A549 (cell line): ENCODE data around the gene AKR7A2. TPM values are rescaled to one million over a fixed set of nuclear protein-coding genes. Genes with fewer than 3 reads are reported as not detected.

Source experiments
- ATAC-seq, 2 experiments: fragments of 200-7000 bp in 1 of 2; fragments of >200 bp in 1 of 2; cut with Nextera tagmentation in 1 of 2; cut with Tn5 transposase in 1 of 2; 3 replicates each; pipeline versions ENCODE4 v1.8.0 to v1.9.1; 2018 to 2020; ENCODE audit warnings: mild to moderate bottlenecking in 1 of 2, moderate library complexity in 1 of 2
- CTCF ChIA-PET: fragments of 300-600 bp; sonication (Branson Sonifier 250); formaldehyde crosslinking; extraction: SDS; loops from one replicate; lab custom pipeline; 2021; ENCODE audit warnings: antibody characterized with exemption, inconsistent platforms; lab: Yijun Ruan, JAX
- POLR2A ChIA-PET: fragments of 350-600 bp; formaldehyde crosslinking; extraction: SDS; loops from one replicate; lab custom pipeline; 2021; ENCODE audit warnings: antibody characterized with exemption, inconsistent platforms; lab: Yijun Ruan, JAX
- DNase-seq, 2 experiments: peaks; one replicate each; pipeline versions ENCODE4 v3.0.0 to v3.0.0-alpha.2; 2011 to 2016; ENCODE audit warnings: low read depth in 1 of 2, low spot score in 1 of 2
- FAIRE-seq: peaks from 2 replicates; lab custom pipeline; 2011; peaks lifted over from hg19 to GRCh38; lab: Jason Lieb, UNC
- H3K27ac ChIP-seq, 2 experiments: fragments of >200 bp; sonication (Bioruptor Twin); formaldehyde crosslinking; 3 replicates each; pipeline ENCODE4 v1.5.1; 2016 to 2017
- H3K4me1 ChIP-seq: fragments of >200 bp; sonication (Bioruptor Twin); formaldehyde crosslinking; 3 replicates; pipeline ENCODE4 v1.6.1; 2016
- H3K4me2 ChIP-seq: fragments of >200 bp; sonication (Bioruptor Twin); formaldehyde crosslinking; 3 replicates; pipeline ENCODE4 v1.6.1; 2016
- H3K4me3 ChIP-seq: fragments of >200 bp; sonication (Bioruptor Twin); formaldehyde crosslinking; 3 replicates; pipeline ENCODE4 v1.5.1; 2016
- H3K9me3 ChIP-seq: fragments of >200 bp; sonication (Bioruptor Twin); formaldehyde crosslinking; 3 replicates; pipeline ENCODE4 v1.6.1; 2016
- BHLHE40 ChIP-seq: IDR thresholded peaks from 2 replicates; pipeline ENCODE4 v1.6.1; 2012; ENCODE audit warnings: low read depth, low read length, inconsistent platforms
- CBX2 ChIP-seq: fragments of 200-600 bp; sonication (generic); IDR thresholded peaks from 2 replicates; pipeline ENCODE4 v1.6.1; 2016; ENCODE audit warnings: low read depth, mild to moderate bottlenecking, borderline replicate concordance
- CBX8 ChIP-seq: fragments of 200-600 bp; sonication (generic); IDR thresholded peaks from 2 replicates; pipeline ENCODE4 v1.6.1; 2016
- CHD2 ChIP-seq: fragments of 150-350 bp; IDR thresholded peaks from 2 replicates; pipeline ENCODE4 v1.6.1; 2014; ENCODE audit warnings: low read length; ENCODE audit not compliant: partially characterized antibody
- CHD4 ChIP-seq: fragments of 200-600 bp; sonication (generic); IDR thresholded peaks from 2 replicates; pipeline ENCODE4 v1.6.1; 2016; ENCODE audit warnings: antibody characterized with exemption, mild to moderate bottlenecking, borderline replicate concordance
- EHF ChIP-seq: fragments of 250-450 bp; sonication (Bioruptor Pico); IDR thresholded peaks from 2 replicates; pipeline ENCODE4 v1.5.0; 2020; ENCODE audit warnings: mild to moderate bottlenecking
- EHMT2 ChIP-seq: fragments of 200-600 bp; sonication (generic); IDR thresholded peaks from 2 replicates; pipeline ENCODE4 v1.6.1; 2016; ENCODE audit warnings: antibody characterized with exemption, low read depth, mild to moderate bottlenecking, moderate library complexity
- ESRRA ChIP-seq: fragments of 150-350 bp; IDR thresholded peaks from 2 replicates; pipeline ENCODE4 v1.6.1; 2014; ENCODE audit warnings: mild to moderate bottlenecking, low read length, borderline replicate concordance
- GATA3 ChIP-seq: IDR thresholded peaks from 2 replicates; pipeline ENCODE4 v1.6.1; 2012; ENCODE audit warnings: borderline replicate concordance
- HOXA7 ChIP-seq: fragments of 250-450 bp; sonication (Bioruptor Pico); IDR thresholded peaks from 2 replicates; pipeline ENCODE4 v1.5.0; 2020; ENCODE audit warnings: mild to moderate bottlenecking, moderate library complexity
- HOXB5 ChIP-seq: fragments of 250-450 bp; sonication (Bioruptor Pico); IDR thresholded peaks from 2 replicates; pipeline ENCODE4 v1.5.0; 2020; ENCODE audit warnings: mild to moderate bottlenecking, moderate library complexity
- NFE2L2 ChIP-seq: fragments of 150-350 bp; conservative IDR thresholded peaks from 2 replicates; pipeline ENCODE4 v1.6.1; 2014; ENCODE audit warnings: low read length
- NPAS2 ChIP-seq: fragments of 250-450 bp; sonication (Bioruptor Pico); IDR thresholded peaks from 2 replicates; pipeline ENCODE4 v1.8.0; 2022; ENCODE audit warnings: mild to moderate bottlenecking, moderate library complexity, borderline replicate concordance
- POLR2A ChIP-seq: IDR thresholded peaks from 2 replicates; pipeline ENCODE4 v1.6.1; 2012; ENCODE audit warnings: mild to moderate bottlenecking, low read length
- POLR2AphosphoS2 ChIP-seq: conservative IDR thresholded peaks from 2 replicates; pipeline ENCODE4 v1.6.1; 2012; ENCODE audit warnings: low read length, improper control_type of control experiment, inconsistent platforms
- TFCP2L1 ChIP-seq: fragments of 250-450 bp; sonication (Bioruptor Pico); IDR thresholded peaks from 2 replicates; pipeline ENCODE4 v1.5.0; 2021; ENCODE audit warnings: mild to moderate bottlenecking
- TP53 ChIP-seq: fragments of 250-450 bp; sonication (Bioruptor Pico); IDR thresholded peaks from 2 replicates; pipeline ENCODE4 v1.5.0; 2021; ENCODE audit warnings: mild to moderate bottlenecking, moderate library complexity
- ZC3H11A ChIP-seq: fragments of 450-650 bp; IDR thresholded peaks from 2 replicates; pipeline ENCODE4 v1.6.1; 2014; ENCODE audit warnings: antibody characterized with exemption, mild to moderate bottlenecking
- ZFP36 ChIP-seq: fragments of 450-650 bp; IDR thresholded peaks from 2 replicates; pipeline ENCODE4 v1.6.1; 2014; ENCODE audit warnings: borderline replicate concordance; ENCODE audit not compliant: partially characterized antibody
- ZSCAN20 ChIP-seq: fragments of 250-450 bp; sonication (Bioruptor Pico); IDR thresholded peaks from 2 replicates; pipeline ENCODE4 v1.8.0; 2022; ENCODE audit warnings: mild to moderate bottlenecking, moderate library complexity
- WGBS: methylation state at CpG from one replicate; pipeline ENCODE4 v1.1.6; 2017; ENCODE audit errors: missing lambda C conversion rate; 5-methylcytosine and 5-hydroxymethylcytosine counted together
- polyA plus RNA-seq, 4 experiments: library from polyadenylated mRNA; depleted of rRNA in 3 of 4; stranded (reverse); fragments of >200 nt; fragmentation: RNase III in 1 of 4; extraction: RNeasy Plus Mini Kit Qiagen cat#74134 plus additional on column Dnase treatment in 1 of 4; gene quantifications; 2 replicates in 3 of 4; 3 replicates in 1 of 4; pipeline ENCODE4 v1.2.3, GENCODE V29; 2011 to 2017
- TF ChIP-seq, protein P1 (sequence below): fragments of 150-350 bp; IDR thresholded peaks from 2 replicates; pipeline ENCODE4 v1.6.1; 2014; ENCODE audit warnings: low read depth, mild to moderate bottlenecking, low read length
- TF ChIP-seq, protein P2 (sequence below): IDR thresholded peaks from 2 replicates; pipeline ENCODE4 v1.6.1; 2012
- TF ChIP-seq, protein P3 (sequence below): fragments of >200 bp; sonication (Bioruptor Twin); formaldehyde crosslinking; IDR thresholded peaks from 2 replicates; pipeline ENCODE4 v1.6.1; 2016

Gene AKR7A2
- polyA plus RNA-seq, 2 of the 4 experiments (the other 2 are of a cell fraction) = 22.2 to 31.4 TPM

DNA sequence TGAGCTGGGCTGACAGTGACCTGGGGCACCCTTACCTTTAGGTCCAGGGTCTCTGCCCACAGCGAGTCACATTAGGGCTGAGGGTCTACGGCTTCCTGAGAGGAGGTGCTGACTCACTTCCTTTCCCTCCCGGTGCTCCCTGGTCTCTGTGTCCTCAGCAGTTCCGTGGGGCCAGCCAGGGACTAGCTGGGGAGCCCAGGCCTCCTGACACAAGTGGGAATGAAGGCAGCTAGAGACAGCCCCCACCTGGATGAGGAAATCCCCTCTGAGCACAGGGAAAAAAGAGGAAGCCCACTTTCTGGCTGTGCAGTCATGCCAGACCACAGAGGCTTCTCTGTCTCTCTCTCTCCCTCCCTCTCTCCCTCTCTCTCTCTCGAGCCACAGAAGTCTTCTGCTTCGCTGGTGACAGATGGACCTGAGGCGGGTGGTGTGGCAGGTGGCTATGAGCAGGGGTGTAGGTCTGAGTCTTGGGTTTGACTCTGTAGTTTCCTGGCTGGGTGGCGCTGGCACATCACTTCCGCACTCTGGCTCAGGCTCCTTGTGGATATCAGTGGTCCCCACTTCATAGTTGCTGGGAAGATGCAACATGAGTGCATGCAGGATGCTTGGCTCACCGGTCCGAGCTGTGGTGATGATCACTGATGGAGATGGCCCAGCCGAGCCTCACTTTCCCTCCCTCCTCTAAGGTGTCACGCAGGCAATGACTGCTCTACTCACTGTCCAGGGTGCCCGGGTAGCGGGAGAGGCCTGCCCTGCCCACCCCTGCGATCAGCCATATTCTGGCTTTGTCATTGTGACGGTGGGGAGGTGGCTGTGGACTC, 3.6 kb upstream of the AKR7A2 start:
- POLR2A ChIA-PET = no interaction called here
- DNase-seq = no peak
- no peak overlapping the region for H3K4me3 ChIP-seq

DNA sequence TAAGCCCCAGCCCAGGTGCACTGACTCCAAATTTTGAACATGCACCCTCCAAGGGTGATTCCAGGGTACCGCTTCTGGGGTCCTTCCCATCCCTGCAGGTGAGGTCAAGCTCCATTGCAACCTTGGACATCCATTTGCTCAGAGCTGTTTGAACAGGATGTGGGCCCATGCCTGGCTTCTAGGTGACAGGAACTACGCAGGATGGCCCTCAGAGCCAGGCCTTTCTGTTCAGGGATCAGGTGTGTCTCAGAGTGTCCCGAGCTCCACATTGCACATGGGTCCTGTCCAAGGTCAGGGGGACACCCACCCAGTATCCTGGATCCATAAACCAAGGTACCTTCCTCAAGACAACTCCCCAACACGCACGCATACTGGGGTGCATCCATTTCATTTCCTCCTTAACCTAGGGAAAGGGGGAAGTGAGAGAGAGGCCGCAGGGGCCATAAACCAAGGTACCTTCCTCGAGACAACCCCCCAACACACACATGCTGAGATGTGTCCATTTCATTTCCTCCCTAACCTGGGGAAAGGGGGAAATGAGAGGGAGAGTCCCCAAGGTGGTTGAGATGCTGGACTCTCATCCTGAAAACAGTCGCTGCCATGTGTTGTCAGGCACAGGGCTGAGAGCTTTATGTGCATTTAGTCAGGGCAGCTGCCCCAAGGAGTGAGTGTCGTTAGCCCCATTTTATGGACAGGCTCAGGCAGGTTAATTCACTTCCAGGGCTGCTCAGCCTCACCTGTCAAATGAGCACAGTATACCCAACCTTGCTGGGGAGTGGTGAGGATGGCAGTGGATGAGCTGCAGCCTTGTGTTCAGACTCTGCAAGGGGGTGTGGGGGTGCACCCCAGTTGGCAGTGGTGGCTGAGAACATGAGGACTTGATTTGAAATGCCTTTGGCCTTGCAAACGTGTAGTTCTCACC, 2.3 kb upstream of the AKR7A2 start:
- TF ChIP-seq HOXB5 (CRISPR knock-in tag) = no peak
- TF ChIP-seq TFCP2L1 (CRISPR knock-in tag) = no peak
- ChIA-PET POLR2A (no interaction called here), CTCF (no interaction called here)
- no peak overlapping the region for H3K4me3 ChIP-seq
- H3K9me3 ChIP-seq = no peaks in the 10 kb centered on the region
- peaks cover 17% of the 10 kb centered on the region; the same call in 2 of the 3 replicates for H3K4me1 ChIP-seq
- ATAC-seq (no peak), DNase-seq (no peak), FAIRE-seq (no peak)
- H3K4me2 ChIP-seq = peak overlapping the region; percentile 90; the same call in 1 of the 3 replicates
- H3K27ac ChIP-seq = no peak overlapping the region
- whole genome bisulfite sequencing = 80% methylated on average over 8 of the region's 10 CpGs

More for the DNA sequence above, 3.6 kb upstream of the AKR7A2 start:
- no peak for TF ChIP-seq NPAS2 (CRISPR knock-in tag)
- no peak for TF ChIP-seq NFE2L2
- no peak for TF ChIP-seq TFCP2L1 (CRISPR knock-in tag)
- TF ChIP-seq, protein P1, sequence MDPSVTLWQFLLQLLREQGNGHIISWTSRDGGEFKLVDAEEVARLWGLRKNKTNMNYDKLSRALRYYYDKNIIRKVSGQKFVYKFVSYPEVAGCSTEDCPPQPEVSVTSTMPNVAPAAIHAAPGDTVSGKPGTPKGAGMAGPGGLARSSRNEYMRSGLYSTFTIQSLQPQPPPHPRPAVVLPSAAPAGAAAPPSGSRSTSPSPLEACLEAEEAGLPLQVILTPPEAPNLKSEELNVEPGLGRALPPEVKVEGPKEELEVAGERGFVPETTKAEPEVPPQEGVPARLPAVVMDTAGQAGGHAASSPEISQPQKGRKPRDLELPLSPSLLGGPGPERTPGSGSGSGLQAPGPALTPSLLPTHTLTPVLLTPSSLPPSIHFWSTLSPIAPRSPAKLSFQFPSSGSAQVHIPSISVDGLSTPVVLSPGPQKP = no peak
- TF ChIP-seq CBX2 = no peak
- TF ChIP-seq HOXA7 (CRISPR knock-in tag) = no peak
- TF ChIP-seq TP53 (CRISPR knock-in tag) = no peak
- no peak for TF ChIP-seq ZSCAN20 (CRISPR knock-in tag)
- TF ChIP-seq CHD2 = no peak
- TF ChIP-seq EHMT2 = no peak
- no peak for TF ChIP-seq EHF (CRISPR knock-in tag)
- Histone ChIP-seq H3K27ac (no peak overlapping the region), H3K4me1 (peaks cover 15% of the 10 kb centered on the region; the same call in 2 of the 3 replicates), H3K4me2 (no peak overlapping the region), H3K9me3 (no peaks in the 10 kb centered on the region)
- WGBS = 92% methylated on average over 9 of the region's 17 CpGs
- no peak for ATAC-seq
- CTCF ChIA-PET = interaction anchor here (0.9 kb wide), 1 partner anchor 28 kb away, joined by 4 read pairs; no protein-coding TSS in a partner anchor
- FAIRE-seq = no peak

DNA sequence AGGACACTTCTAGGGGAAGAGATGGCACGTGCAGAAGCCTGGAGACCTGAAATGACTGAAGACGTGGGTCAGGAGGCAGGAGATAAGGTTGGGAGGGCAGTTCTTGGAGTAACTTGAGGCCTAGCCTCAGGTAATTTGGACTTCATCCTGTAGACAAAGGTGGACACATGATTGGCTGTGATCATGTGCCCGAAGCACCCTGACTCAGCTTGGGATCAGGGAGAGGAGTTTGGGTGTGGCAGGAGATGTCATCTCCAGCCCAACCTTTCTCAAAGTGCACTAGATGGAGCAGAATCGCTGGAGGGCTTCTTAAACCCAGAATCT, 1.7 kb upstream of the AKR7A2 start:
- H3K9me3 ChIP-seq = no peaks in the 10 kb centered on the region
- FAIRE-seq (no peak), DNase-seq (no peak), ATAC-seq (no peak)
- no peak overlapping the region for H3K27ac ChIP-seq
- TF ChIP-seq ZSCAN20 (CRISPR knock-in tag) = no peak
- TF ChIP-seq ZC3H11A = no peak
- TF ChIP-seq, protein P2, sequence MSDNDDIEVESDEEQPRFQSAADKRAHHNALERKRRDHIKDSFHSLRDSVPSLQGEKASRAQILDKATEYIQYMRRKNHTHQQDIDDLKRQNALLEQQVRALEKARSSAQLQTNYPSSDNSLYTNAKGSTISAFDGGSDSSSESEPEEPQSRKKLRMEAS = no peak
- no peak for TF ChIP-seq CBX8
- no peak for TF ChIP-seq CHD2
- no peak for TF ChIP-seq NPAS2 (CRISPR knock-in tag)
- TF ChIP-seq EHMT2 = no peak
- TF ChIP-seq ZFP36 = no peak
- no peak for TF ChIP-seq NFE2L2
- TF ChIP-seq GATA3 = no peak
- no peak for TF ChIP-seq CHD4
- no peak for TF ChIP-seq POLR2A
- TF ChIP-seq ESRRA = no peak
- TF ChIP-seq, protein P3, sequence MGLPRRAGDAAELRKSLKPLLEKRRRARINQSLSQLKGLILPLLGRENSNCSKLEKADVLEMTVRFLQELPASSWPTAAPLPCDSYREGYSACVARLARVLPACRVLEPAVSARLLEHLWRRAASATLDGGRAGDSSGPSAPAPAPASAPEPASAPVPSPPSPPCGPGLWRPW = no peak
- no peak for TF ChIP-seq CBX2
- no peak for TF ChIP-seq EHF (CRISPR knock-in tag)
- no peak for TF ChIP-seq BHLHE40
- no peak for TF ChIP-seq POLR2AphosphoS2
- TF ChIP-seq, all 56 proteins: peak for 0
- WGBS = 95% methylated on average over 3 of the region's 4 CpGs
- Histone ChIP-seq H3K4me3 (no peak overlapping the region), H3K4me2 (peak overlapping the region; percentile 90), H3K4me1 (peaks cover 17% of the 10 kb centered on the region; the same call in 2 of the 3 replicates)
- ChIA-PET POLR2A (no interaction called here), CTCF (no interaction called here)
